Adrenal gland (tissue), 12 donors: ENCODE measurements around the gene LRBA. TPM values are rescaled to one million over a fixed set of nuclear protein-coding genes. Genes with fewer than 3 reads are reported as not detected.

Experiments
- DNase-seq, 7 donors: peaks; one replicate each; pipeline ENCODE4 v3.0.0-alpha.2; 2019 to 2020
- H3K27ac ChIP-seq, 5 donors: fragments of 200-600 bp; sonication (generic) in 4 of 5; 1 replicate in 3 of 5; 2 replicates in 2 of 5; pipeline versions ENCODE4 v1.5.1 to v1.8.0; 2016 to 2020; ENCODE audit warnings: mild to moderate bottlenecking in 1 of 5
- H3K27me3 ChIP-seq: fragments of 200-600 bp; 2 replicates; pipeline ENCODE4 v1.8.0; 2021
- H3K36me3 ChIP-seq, 2 donors: fragments of 200-600 bp; replicated peaks in 1 of 2; 1 replicate in 1 of 2; 2 replicates in 1 of 2; pipeline versions ENCODE4 v1.5.1 to v1.8.0; 2018 to 2022
- H3K4me1 ChIP-seq, 2 donors: fragments of 200-600 bp; replicated peaks in 1 of 2; 1 replicate in 1 of 2; 2 replicates in 1 of 2; pipeline versions ENCODE4 v1.5.1 to v1.8.0; 2018 to 2021
- H3K4me3 ChIP-seq, 4 donors: fragments of 200-600 bp; sonication (generic) in 3 of 4; one replicate each; pipeline ENCODE4 v1.5.1; 2016 to 2018
- H3K9me3 ChIP-seq, 3 donors: fragments of 200-600 bp; sonication (generic) in 1 of 3; replicated peaks in 1 of 3; 1 replicate in 2 of 3; 2 replicates in 1 of 3; pipeline versions ENCODE4 v1.5.1 to v1.8.0; 2016 to 2021
- CTCF ChIP-seq, 6 experiments: fragments of 450-650 bp in 4 of 6; fragments of 200-600 bp in 2 of 6; sonication (generic) in 1 of 6; IDR thresholded peaks; 1 replicate in 5 of 6; 2 replicates in 1 of 6; pipeline versions ENCODE4 v1.5.1 to v1.8.0; 2016 to 2021; ENCODE audit warnings: antibody characterized with exemption in 6 of 6, mild to moderate bottlenecking in 2 of 6, moderate library complexity in 1 of 6
- POLR2A ChIP-seq, 2 donors: fragments of 450-650 bp; IDR thresholded peaks; one replicate each; pipeline ENCODE4 v1.6.1; 2017; ENCODE audit warnings: antibody characterized with exemption in 2 of 2, mild to moderate bottlenecking in 2 of 2, moderate library complexity in 1 of 2
- WGBS, 4 donors: extraction: QIAGEN DNeasy Blood & Tissue Kit in 2 of 4; methylation state at CpG; one replicate each; pipeline versions ENCODE4 v1.1.5 to v1.1.7; 2013 to 2017; 5-methylcytosine and 5-hydroxymethylcytosine counted together
- intact Hi-C, 2 donors: fragments of 100-400 bp; cut with DNase I; formaldehyde crosslinking; loops; one replicate each; pipeline versions ENCODE4 v1.14.1 to v1.15.0; 2022 to 2023
- polyA plus RNA-seq, 3 donors: library from polyadenylated mRNA; stranded (reverse); fragments of 200-250 nt in 2 of 3; fragments of 350-450 nt in 1 of 3; fragmentation: Illumina TruSeq in 1 of 3; extraction: RNeasy Lipid Tissue Mini Kit (QIAGEN cat#74804) in 1 of 3; gene quantifications; one replicate each; pipeline ENCODE4 v1.2.3, GENCODE V29; 2013 to 2014
- total RNA-seq, 9 donors: library from RNA; depleted of rRNA in 4 of 9; stranded (reverse); fragments of >200 nt in 4 of 9; fragments of 120-200 nt in 1 of 9; fragmentation: NEBNext Ultra II Directional in 1 of 9; extraction: Animal tissue kit (Norgen Biotek cat#: 25700) in 1 of 9; gene quantifications; one replicate each; pipeline versions ENCODE4 v1.1.0 to v1.2.4, GENCODE V29; 2013 to 2023
- donor health status: healthy with polysubstance abuse.
- donor health status: Bipolar disorder and iron deficiency.
- donor health status: DM: yes; HTN: yes; CAD: no.
- donor health status: DM: no; HTN: no; CAD: no.
- donor health status: DM: no; HTN: no; CAD: no.
- donor health status: DM: yes; HTN: yes; CAD: no.

Gene LRBA
- total and polyA plus RNA-seq, 12 donors = 9.6 to 106 (median 40.6) TPM

- intact Hi-C loops = no loop called here
- H3K36me3 ChIP-seq = no peaks in the 10 kb centered on the region
- H3K4me1 ChIP-seq = no peaks in the 10 kb centered on the region
- WGBS, 4 donors = 69 to 90% (median 78%) methylated on average over 1 of the region's 1 CpG
- H3K4me3 ChIP-seq = no peak overlapping the region
- no peaks in the 10 kb centered on the region for H3K27me3 ChIP-seq
- TF ChIP-seq CTCF (IDR thresholded peaks at IDR 0.05) (no peak), POLR2A (IDR thresholded peaks at IDR 0.05) (no peak)
- H3K9me3 ChIP-seq = no peaks in the 10 kb centered on the region
- DNase-seq = no peak
- H3K27ac ChIP-seq = no peak overlapping the region
Measured at GRCh38 chr4:151043803-151044515, 28.9 kb upstream of the LRBA start.

GRCh38 chr4:151039733-151040132 lies 24.6 kb upstream of the LRBA start:
- TF ChIP-seq POLR2A (IDR thresholded peaks at IDR 0.05) = no peak
- TF ChIP-seq CTCF (IDR thresholded peaks at IDR 0.05) = no peak
- H3K27ac ChIP-seq = no peak overlapping the region
- intact Hi-C loops = no loop called here

GRCh38 chr4:151038452-151039157 lies 23.5 kb upstream of the LRBA start:
- TF ChIP-seq POLR2A (IDR thresholded peaks at IDR 0.05) = no peak
- TF ChIP-seq CTCF (IDR thresholded peaks at IDR 0.05) = no peak
- H3K9me3 ChIP-seq = no peaks in the 10 kb centered on the region
- no peaks in the 10 kb centered on the region for H3K4me1 ChIP-seq
- H3K27ac ChIP-seq = no peak overlapping the region
- H3K27me3 ChIP-seq = no peaks in the 10 kb centered on the region
- WGBS, 4 donors = 80 to 90% (median 88%) methylated on average over 9 of the region's 9 CpGs
- H3K4me3 ChIP-seq = no peak overlapping the region
- DNase-seq = no peak
- no peaks in the 10 kb centered on the region for H3K36me3 ChIP-seq
- intact Hi-C loops = no loop called here

More at GRCh38 chr4:151039733-151040132, 24.6 kb upstream of the LRBA start:
- no peak for DNase-seq
- 77 to 97% (median 89%) methylated on average over 2 of the region's 2 CpGs for WGBS, 4 donors
- Histone ChIP-seq H3K27me3 (no peaks in the 10 kb centered on the region), H3K4me1 (no peaks in the 10 kb centered on the region), H3K4me3 (no peak overlapping the region), H3K36me3 (no peaks in the 10 kb centered on the region), H3K9me3 (no peaks in the 10 kb centered on the region)

- DNase-seq = no peak
- WGBS, 4 donors = 69 to 84% (median 75%) methylated on average over 4 of the region's 4 CpGs
- intact Hi-C loops = no loop called here
- Histone ChIP-seq H3K4me1 (no peaks in the 10 kb centered on the region), H3K9me3 (no peaks in the 10 kb centered on the region), H3K27ac (no peak overlapping the region), H3K36me3 (no peaks in the 10 kb centered on the region), H3K4me3 (no peak overlapping the region), H3K27me3 (no peaks in the 10 kb centered on the region)
- TF ChIP-seq CTCF (IDR thresholded peaks at IDR 0.05) (no peak), POLR2A (IDR thresholded peaks at IDR 0.05) (no peak)
Measured at GRCh38 chr4:151035911-151036310, 20.8 kb upstream of the LRBA start.
